GM23248 (cell line): ENCODE measurements around the gene KERA. TPM values are rescaled to one million over a fixed set of nuclear protein-coding genes. Genes with fewer than 3 reads are reported as not detected.
"Not testable (repeated sequence)": the region's sequence is repeated elsewhere in the genome, so short reads cannot be mapped to it uniquely, and the experiment has no call there.

Source experiments
- DNase-seq: peaks from one replicate; pipeline ENCODE4 v3.0.0-alpha.2; 2015
- H2AFZ ChIP-seq: fragments of 200-600 bp; sonication (generic); 2 replicates; pipeline ENCODE4 v1.6.1; 2016; ENCODE audit warnings: antibody characterized with exemption
- H3F3A ChIP-seq: fragments of 200-600 bp; sonication (generic); 2 replicates; pipeline ENCODE4 v1.6.1; 2016; ENCODE audit warnings: mild to moderate bottlenecking, antibody characterized with exemption, mixed run types; ENCODE audit not compliant: insufficient read depth
- H3K27ac ChIP-seq: fragments of 200-600 bp; sonication (generic); 2 replicates; pipeline ENCODE4 v1.5.1; 2016; ENCODE audit warnings: mild to moderate bottlenecking
- H3K27me3 ChIP-seq: fragments of 200-600 bp; sonication (generic); replicated peaks from 2 replicates; pipeline ENCODE4 v1.6.1; 2016; ENCODE audit warnings: mild to moderate bottlenecking; ENCODE audit not compliant: insufficient read depth
- H3K36me3 ChIP-seq: fragments of 200-600 bp; sonication (generic); 2 replicates; pipeline ENCODE4 v1.6.1; 2016; ENCODE audit warnings: low read depth, mild to moderate bottlenecking
- H3K4me1 ChIP-seq: fragments of 200-600 bp; sonication (generic); 2 replicates; pipeline ENCODE4 v1.6.1; 2016; ENCODE audit warnings: mild to moderate bottlenecking; ENCODE audit not compliant: insufficient read depth
- H3K4me2 ChIP-seq: fragments of 200-600 bp; sonication (generic); one replicate; pipeline ENCODE4 v1.6.1; 2016; ENCODE audit warnings: mild to moderate bottlenecking; ENCODE audit not compliant: unreplicated experiment
- H3K4me3 ChIP-seq: fragments of 200-600 bp; sonication (generic); 2 replicates; pipeline ENCODE4 v1.5.1; 2016; ENCODE audit warnings: mild to moderate bottlenecking
- H3K79me2 ChIP-seq: fragments of 200-600 bp; sonication (generic); 2 replicates; pipeline ENCODE4 v1.6.1; 2016; ENCODE audit warnings: mild to moderate bottlenecking; ENCODE audit not compliant: insufficient read depth
- H3K9ac ChIP-seq: fragments of 200-600 bp; sonication (generic); 2 replicates; pipeline ENCODE4 v1.6.1; 2016; ENCODE audit warnings: mild to moderate bottlenecking
- H3K9me2 ChIP-seq: fragments of 200-600 bp; sonication (generic); 2 replicates; pipeline ENCODE4 v1.6.1; 2016; ENCODE audit warnings: mixed run types, mild to moderate bottlenecking, moderate library complexity; ENCODE audit not compliant: insufficient read depth
- H3K9me3 ChIP-seq: fragments of 200-600 bp; sonication (generic); one replicate; pipeline ENCODE4 v1.6.1; 2017; ENCODE audit warnings: low read depth
- H4K20me1 ChIP-seq: fragments of 200-600 bp; sonication (generic); 2 replicates; pipeline ENCODE4 v1.6.0; 2016; ENCODE audit not compliant: insufficient read depth
- EZH2 ChIP-seq: fragments of 200-600 bp; sonication (generic); IDR thresholded peaks from 2 replicates; pipeline ENCODE4 v1.6.1; 2018; ENCODE audit warnings: antibody characterized with exemption, mild to moderate bottlenecking; ENCODE audit not compliant: insufficient read depth, poor library complexity, severe bottlenecking
- EZH2phosphoT487 ChIP-seq: fragments of 200-600 bp; sonication (generic); IDR thresholded peaks from 2 replicates; pipeline ENCODE4 v1.6.1; 2018; ENCODE audit warnings: antibody characterized with exemption, moderate library complexity, mild to moderate bottlenecking, low read depth; ENCODE audit not compliant: insufficient read depth
- WGBS, 2 experiments: methylation state at CpG; one replicate each; pipeline ENCODE4 v1.1.6; 2015 to 2017; ENCODE audit warnings: low lambda C conversion rate in 2 of 2, low coverage in 1 of 2; ENCODE audit errors: missing lambda C conversion rate in 2 of 2; 5-methylcytosine and 5-hydroxymethylcytosine counted together
- in situ Hi-C: fragments of 300-500 bp; cut with MboI; formaldehyde crosslinking; loops from 2 replicates; pipeline ENCODE4 v1.15.0; 2020
- polyA plus RNA-seq: library from polyadenylated mRNA; unstranded; fragments of >200 nt; fragmentation: Nextera tagmentation; extraction: Ambion mirVana; gene quantifications from 2 replicates; pipeline ENCODE4 v1.2.1, GENCODE V29; 2016
- total RNA-seq: library from RNA; depleted of rRNA; stranded (reverse); fragments of >200 nt; shearing (Covaris generic); gene quantifications from 2 replicates; pipeline ENCODE4 v1.2.3, GENCODE V29; 2014

The KERA gene
- total and polyA plus RNA-seq, 2 experiments from 2014 or later = not detected

DNA sequence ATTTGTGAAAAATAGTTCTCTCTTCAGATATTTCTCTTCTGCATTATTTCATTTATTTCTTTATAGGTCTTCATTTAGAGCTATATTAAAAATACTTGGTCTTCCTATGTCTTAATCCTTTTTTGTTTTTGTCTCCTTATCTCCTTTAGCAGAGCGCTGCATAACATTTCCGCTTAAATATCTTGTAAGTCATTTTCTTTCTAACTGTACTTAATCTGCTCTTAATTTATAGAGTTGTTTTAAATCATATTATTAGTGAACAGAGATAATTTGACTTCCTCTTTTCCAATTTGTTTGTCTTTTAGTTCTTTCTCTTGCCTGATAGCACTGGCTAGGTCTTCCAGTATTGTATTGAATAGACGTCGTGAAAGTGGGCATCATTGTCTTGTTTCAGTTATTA is 35.5 kb upstream of the KERA start:
- Histone ChIP-seq H3F3A (peaks cover 4% of the 10 kb centered on the region; the same call in 1 of the 2 replicates), H3K4me1 (peaks cover 16% of the 10 kb centered on the region), H3K36me3 (no peaks in the 10 kb centered on the region), H3K79me2 (no peaks in the 10 kb centered on the region), H3K9me2 (no peaks in the 10 kb centered on the region), H2AFZ (peak overlapping the region; percentile 67), H3K4me3 (no peak overlapping the region; the same call in 1 of the 2 replicates), H4K20me1 (no peaks in the 10 kb centered on the region), H3K4me2 (peak overlapping the region; percentile 75), H3K27ac (no peak overlapping the region), H3K27me3 (no peaks in the 10 kb centered on the region), H3K9me3 (no peaks in the 10 kb centered on the region), H3K9ac (peak overlapping the region; percentile 34; the same call in 1 of the 2 replicates)
- WGBS, 2 experiments = 58 to 63% methylated on average over 4 of the region's 4 CpGs
- no peak for DNase-seq
- in situ Hi-C loops = no loop called here
- TF ChIP-seq EZH2phosphoT487 = no peak
- no peak for TF ChIP-seq EZH2

DNA sequence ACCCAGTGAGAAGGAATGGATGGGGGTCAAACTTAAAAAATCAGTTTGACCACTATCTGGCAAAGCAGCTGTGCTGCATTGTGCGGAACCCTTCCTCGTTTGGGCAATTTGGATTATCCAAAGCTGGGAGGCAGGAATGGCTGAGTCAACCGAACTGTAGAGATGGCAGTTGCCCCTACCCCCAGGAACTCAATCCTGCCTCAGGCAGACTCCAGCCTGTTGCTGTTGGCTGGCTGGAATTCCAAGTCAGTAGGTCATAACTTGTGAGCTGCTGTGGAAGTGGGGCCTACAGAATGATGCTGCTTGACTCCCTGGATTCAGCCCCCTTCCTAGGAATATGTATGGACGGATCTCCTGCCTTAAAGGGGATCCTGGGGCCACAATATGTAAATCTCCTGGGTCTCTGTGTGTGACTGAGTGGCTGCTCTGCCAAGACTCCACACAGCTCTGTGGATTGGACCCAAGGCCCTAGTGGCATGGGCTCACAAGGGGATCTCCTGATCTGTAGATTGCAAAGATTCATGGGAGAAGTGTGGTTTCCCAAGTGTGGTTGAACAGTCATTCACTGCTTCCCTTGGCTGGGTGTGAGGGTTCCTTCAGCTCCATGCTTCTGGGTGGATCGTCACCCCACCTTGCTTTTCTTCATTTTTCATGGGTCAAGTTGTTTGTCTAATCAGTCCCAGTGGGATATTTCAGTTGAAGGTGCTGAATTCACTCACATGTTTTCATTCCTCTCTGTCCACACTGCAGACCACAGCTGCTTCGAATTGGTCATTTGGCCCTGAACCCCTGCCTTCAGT is 34.3 kb upstream of the KERA start:
- WGBS, 2 experiments = 77% methylated on average over 6 of the region's 6 CpGs
- H3K4me3 ChIP-seq = no peak overlapping the region
- no peaks in the 10 kb centered on the region for H3K79me2 ChIP-seq
- no peak overlapping the region for H3K27ac ChIP-seq
- no peak for DNase-seq
- in situ Hi-C loops = no loop called here
- H3K27me3 ChIP-seq = no peaks in the 10 kb centered on the region
- H2AFZ ChIP-seq = no peak overlapping the region
- no peaks in the 10 kb centered on the region for H3K36me3 ChIP-seq
- H3K9me2 ChIP-seq = no peaks in the 10 kb centered on the region
- TF ChIP-seq EZH2 (no peak), EZH2phosphoT487 (no peak)
- H3K9me3 ChIP-seq = no peaks in the 10 kb centered on the region
- peaks cover 12% of the 10 kb centered on the region; the same call in 1 of the 2 replicates for H3K4me1 ChIP-seq
- H3K9ac ChIP-seq = no peak overlapping the region
- H4K20me1 ChIP-seq = no peaks in the 10 kb centered on the region
- no peak overlapping the region for H3K4me2 ChIP-seq
- no peaks in the 10 kb centered on the region for H3F3A ChIP-seq

DNA sequence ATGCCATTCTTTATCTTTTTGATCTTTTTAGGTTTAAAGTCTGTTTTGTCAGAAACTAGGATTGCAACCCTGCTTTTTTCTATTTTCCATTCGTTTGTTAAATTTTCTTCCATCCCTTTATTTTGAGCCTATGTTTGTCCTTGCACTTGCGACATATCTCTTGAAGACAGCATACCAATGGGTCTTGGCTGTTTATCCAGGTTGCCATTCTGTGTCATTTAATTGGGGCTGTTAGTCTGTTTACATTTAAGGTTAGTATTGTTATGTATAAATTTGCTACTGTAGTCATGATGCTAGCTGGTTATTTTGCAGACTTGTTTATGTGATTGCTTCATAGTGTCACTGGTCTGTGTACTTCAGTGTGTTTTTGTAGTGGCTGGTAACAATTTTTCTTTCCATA is 32.1 kb upstream of the KERA start:
- H4K20me1 ChIP-seq, H2AFZ ChIP-seq, H3K79me2 ChIP-seq, H3K27me3 ChIP-seq, H3K9me3 ChIP-seq, H3K4me2 ChIP-seq, in situ Hi-C loops, H3K36me3 ChIP-seq, H3K9ac ChIP-seq, DNase-seq, H3K27ac ChIP-seq, H3F3A ChIP-seq, H3K4me3 ChIP-seq, H3K9me2 ChIP-seq: not testable (repeated sequence)
- H3K4me1 ChIP-seq = peaks cover 12% of the 10 kb centered on the region; the same call in 1 of the 2 replicates
- WGBS, 2 experiments = 78 to 92% methylated on average over 2 of the region's 2 CpGs

DNA sequence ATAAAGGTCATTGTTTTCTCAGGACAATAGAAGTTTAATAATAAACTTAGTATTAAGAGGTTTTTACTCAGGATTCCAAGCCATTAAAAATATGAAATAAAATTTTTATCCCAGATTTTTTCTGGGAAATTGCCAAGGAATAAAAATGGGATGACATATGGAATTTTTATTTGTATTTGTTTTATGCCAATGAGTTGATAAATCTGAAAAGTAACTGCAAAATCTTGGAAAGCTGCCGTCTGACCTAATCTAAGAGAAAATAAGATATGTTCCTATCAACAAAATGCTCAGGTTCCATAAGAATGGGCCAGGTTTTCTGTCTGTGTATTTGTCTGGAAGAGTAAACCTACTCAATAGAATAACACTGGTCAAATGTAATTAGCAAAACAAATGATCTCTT is 22.2 kb upstream of the KERA start:
- no peak overlapping the region for H3K9ac ChIP-seq
- H3K4me1 ChIP-seq = no peaks in the 10 kb centered on the region
- H3K4me2 ChIP-seq = no peak overlapping the region
- H3K79me2 ChIP-seq = no peaks in the 10 kb centered on the region
- H3K9me2 ChIP-seq = no peaks in the 10 kb centered on the region
- H3F3A ChIP-seq = no peaks in the 10 kb centered on the region
- no peak for TF ChIP-seq EZH2phosphoT487
- TF ChIP-seq EZH2 = no peak
- no peak overlapping the region for H3K27ac ChIP-seq
- no peak overlapping the region for H3K4me3 ChIP-seq
- in situ Hi-C loops = no loop called here
- no peaks in the 10 kb centered on the region for H3K9me3 ChIP-seq
- WGBS, 2 experiments = 74 to 79% methylated on average over 1 of the region's 1 CpG
- no peak for DNase-seq
- H3K27me3 ChIP-seq = no peaks in the 10 kb centered on the region
- no peaks in the 10 kb centered on the region for H3K36me3 ChIP-seq
- H2AFZ ChIP-seq = no peak overlapping the region
- H4K20me1 ChIP-seq = no peaks in the 10 kb centered on the region

DNA sequence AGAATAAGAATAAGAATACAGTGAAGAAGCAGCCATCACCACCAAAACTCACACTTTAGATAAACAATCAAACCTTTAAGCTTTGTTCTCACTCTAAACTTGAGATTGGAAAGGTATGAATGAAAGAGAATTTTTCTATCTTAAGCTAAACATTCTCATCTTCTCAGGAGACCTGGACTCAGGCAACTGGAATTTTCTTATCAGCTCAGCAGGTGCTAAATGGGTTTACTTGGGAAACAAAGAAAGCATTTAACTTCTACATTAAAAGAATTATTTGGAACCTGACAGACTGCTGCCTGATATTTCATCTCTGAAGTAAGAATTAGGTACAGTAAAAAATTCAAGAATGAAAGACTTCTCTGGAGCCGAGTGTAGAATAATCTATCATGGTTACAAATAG is 20.7 kb upstream of the KERA start:
- Histone ChIP-seq H3K9ac (no peak overlapping the region), H3F3A (no peaks in the 10 kb centered on the region), H3K9me3 (no peaks in the 10 kb centered on the region), H3K4me2 (no peak overlapping the region), H3K27me3 (no peaks in the 10 kb centered on the region), H3K4me3 (no peak overlapping the region), H2AFZ (no peak overlapping the region), H3K9me2 (no peaks in the 10 kb centered on the region), H4K20me1 (no peaks in the 10 kb centered on the region), H3K79me2 (no peaks in the 10 kb centered on the region), H3K36me3 (no peaks in the 10 kb centered on the region), H3K4me1 (no peaks in the 10 kb centered on the region), H3K27ac (no peak overlapping the region)
- TF ChIP-seq EZH2 = no peak
- TF ChIP-seq EZH2phosphoT487 = no peak
- in situ Hi-C loops = no loop called here
- no peak for DNase-seq
- 53 to 64% methylated on average over 1 of the region's 1 CpG for WGBS, 2 experiments
